ENCODE data around the gene GOSR1. TPM values are rescaled to one million over a fixed set of nuclear protein-coding genes. Genes with fewer than 3 reads are reported as not detected.
A peak's percentile ranks its signal among the peaks of the same experiment; 100 is the strongest.
"Not testable (repeated sequence)": the region's sequence is repeated elsewhere in the genome, so short reads cannot be mapped to it uniquely, and the experiment has no call there.

Gene GOSR1
- polyA plus RNA-seq, 1 of the 3 experiments (the other 2 are of a cell fraction): 13.7 TPM

DNA sequence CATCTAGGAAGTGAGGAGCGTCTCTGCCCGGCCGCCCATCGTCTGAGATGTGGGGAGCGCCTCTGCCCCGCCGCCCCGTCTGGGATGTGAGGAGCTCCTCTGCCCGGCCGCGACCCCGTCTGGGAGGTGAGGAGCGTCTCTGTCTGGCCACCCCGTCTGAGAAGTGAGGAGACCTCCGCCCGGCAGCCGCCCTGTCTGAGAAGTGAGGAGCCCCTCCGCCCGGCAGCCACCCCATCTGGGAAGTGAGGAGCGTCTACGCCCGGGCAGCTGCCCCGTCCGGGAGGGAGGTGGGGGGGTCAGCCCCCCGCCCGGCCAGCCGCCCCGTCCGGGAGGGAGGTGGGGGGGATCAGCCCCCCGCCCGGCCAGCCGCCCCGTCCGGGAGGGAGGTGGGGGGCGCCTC is 46.0 kb downstream of the GOSR1 start:
- Histone ChIP-seq H3K36me3 (replicated peaks in 1 of 2; ENCODE audit: control insufficient read depth in 1 of 2, insufficient read depth in 2 of 2, low read length in 1 of 2) (peaks cover 6 to 19% of the 10 kb centered on the region in 2 experiments), H3K79me2 (ENCODE audit: insufficient read depth) (peaks cover 13% of the 10 kb centered on the region), H3F3A (replicated peaks; ENCODE audit: insufficient read depth) (peaks cover 31% of the 10 kb centered on the region), H3K4me1 (ENCODE audit: control insufficient read depth in 1 of 2, insufficient read depth in 2 of 2, low read depth in 1 of 2, low read length in 1 of 2) (peaks cover 9 to 14% of the 10 kb centered on the region in 2 experiments)
- WGBS (ENCODE audit: low lambda C conversion rate): 100% methylated on average over 4 of the region's 35 CpGs
- H3K27ac ChIP-seq (ENCODE audit: low read depth in 2 of 2, low read length in 1 of 2); H3K4me3 ChIP-seq (ENCODE audit: low read depth in 2 of 2, low read length in 1 of 2); H3K9me3 ChIP-seq; H3K27me3 ChIP-seq (ENCODE audit: insufficient read depth); H4K20me1 ChIP-seq (ENCODE audit: insufficient read depth); CTCF ChIA-PET; H3K9me2 ChIP-seq; H3K4me2 ChIP-seq; H2AFZ ChIP-seq (ENCODE audit: low read depth); POLR2A ChIA-PET; DNase-seq; H3K9ac ChIP-seq: not testable (repeated sequence)

DNA sequence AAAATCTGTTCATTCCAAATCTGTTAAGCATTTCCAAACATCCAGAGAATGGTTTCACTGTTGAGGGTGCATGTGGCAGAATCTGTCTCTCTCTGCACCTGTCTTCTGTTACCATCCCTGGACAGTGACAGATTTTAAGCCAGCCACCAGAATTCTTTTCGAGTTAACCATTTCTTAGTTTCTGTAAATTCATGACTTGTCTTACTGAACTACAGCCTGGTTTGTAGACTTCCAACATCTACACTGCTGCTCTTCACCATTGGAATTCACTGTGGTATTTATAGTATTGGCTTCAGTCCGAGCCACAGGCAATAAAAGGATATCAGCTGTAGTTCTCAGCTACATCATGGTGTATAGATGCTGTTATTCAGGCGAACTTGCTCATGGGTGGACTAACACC is 47.6 kb downstream of the GOSR1 start:
- Histone ChIP-seq H3K4me2 (no peak overlapping the region), H2AFZ (ENCODE audit: low read depth) (no peak overlapping the region), H3F3A (replicated peaks; ENCODE audit: insufficient read depth) (peaks cover 18% of the 10 kb centered on the region), H3K9ac (no peak overlapping the region), H3K79me2 (ENCODE audit: insufficient read depth) (peaks cover 11% of the 10 kb centered on the region; the same call in 1 of the 2 replicates), H4K20me1 (ENCODE audit: insufficient read depth) (no peaks in the 10 kb centered on the region), H3K9me3 (no peaks in the 10 kb centered on the region), H3K4me3 (ENCODE audit: low read depth in 2 of 2, low read length in 1 of 2) (no peak overlapping the region), H3K9me2 (no peaks in the 10 kb centered on the region), H3K4me1 (ENCODE audit: control insufficient read depth in 1 of 2, insufficient read depth in 2 of 2, low read depth in 1 of 2, low read length in 1 of 2) (peaks cover 4 to 7% of the 10 kb centered on the region in 2 experiments), H3K36me3 (replicated peaks in 1 of 2; ENCODE audit: control insufficient read depth in 1 of 2, insufficient read depth in 2 of 2, low read length in 1 of 2) (peaks cover 11 to 19% of the 10 kb centered on the region in 2 experiments), H3K27ac (ENCODE audit: low read depth in 2 of 2, low read length in 1 of 2) (no peak overlapping the region), H3K27me3 (ENCODE audit: insufficient read depth) (no peaks in the 10 kb centered on the region)
- TF ChIP-seq CHD2 (IDR thresholded peaks at IDR 0.05; ENCODE audit: low read length, partially characterized antibody) (no peak), TCF12 (IDR thresholded peaks at IDR 0.05) (peak; percentile 31; the same call in 1 of the 2 replicates)
- POLR2A ChIA-PET: no interaction called here
- DNase-seq: no peak
- 88% methylated on average over 3 of the region's 3 CpGs for WGBS (ENCODE audit: low lambda C conversion rate)
- CTCF ChIA-PET: interaction anchor here (0.6 kb wide), 1 partner anchor 15 kb away, joined by 3 read pairs; no protein-coding TSS in a partner anchor

DNA sequence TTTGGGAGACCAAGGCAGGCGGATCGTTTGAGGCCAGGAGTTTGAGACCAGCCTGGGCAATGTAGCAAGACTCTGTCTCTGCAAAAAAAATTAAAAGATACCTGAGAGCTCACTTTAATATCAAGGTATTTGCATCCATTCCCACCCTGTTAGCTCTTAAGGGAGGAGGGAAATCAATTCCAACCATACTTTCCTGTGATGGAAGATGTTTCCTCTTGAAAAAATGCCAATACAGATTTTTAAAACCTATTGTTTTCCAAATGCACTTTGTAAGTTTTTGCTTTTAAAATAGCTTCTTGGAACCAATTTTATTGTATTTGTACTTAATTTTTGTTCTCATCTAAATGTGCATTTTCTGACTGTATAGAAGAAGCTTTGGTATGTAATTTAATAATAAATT is 49.2 kb downstream of the GOSR1 start:
- peaks cover 10% of the 10 kb centered on the region; the same call in 1 of the 2 replicates for H3K79me2 ChIP-seq (ENCODE audit: insufficient read depth)
- POLR2A ChIA-PET: no interaction called here
- DNase-seq: no peak
- WGBS (ENCODE audit: low lambda C conversion rate): 100% methylated on average over 2 of the region's 2 CpGs
- CTCF ChIA-PET: no interaction called here
- TF ChIP-seq POLR2AphosphoS5 (IDR thresholded peaks at IDR 0.05; ENCODE audit: low read depth, low read length) (no peak), RXRA (IDR thresholded peaks at IDR 0.05; ENCODE audit: borderline replicate concordance, low read depth) (no peak), SMC3 (IDR thresholded peaks at IDR 0.05; ENCODE audit: low read depth, low read length) (no peak), EZH2phosphoT487 (IDR thresholded peaks at IDR 0.05; ENCODE audit: borderline replicate concordance, low read depth) (no peak), MXI1 (IDR thresholded peaks at IDR 0.05; ENCODE audit: low read depth, low read length) (no peak), GABPA (IDR thresholded peaks at IDR 0.05; ENCODE audit: low read depth) (no peak), FOXJ3 (CRISPR knock-in tag; IDR thresholded peaks at IDR 0.05) (no peak), RAD21 (IDR thresholded peaks at IDR 0.05; ENCODE audit: low read length) (no peak), JUND (IDR thresholded peaks at IDR 0.05) (no peak), FOXM1 (IDR thresholded peaks at IDR 0.05; ENCODE audit: low read depth) (no peak)
- TF ChIP-seq, protein P1, sequence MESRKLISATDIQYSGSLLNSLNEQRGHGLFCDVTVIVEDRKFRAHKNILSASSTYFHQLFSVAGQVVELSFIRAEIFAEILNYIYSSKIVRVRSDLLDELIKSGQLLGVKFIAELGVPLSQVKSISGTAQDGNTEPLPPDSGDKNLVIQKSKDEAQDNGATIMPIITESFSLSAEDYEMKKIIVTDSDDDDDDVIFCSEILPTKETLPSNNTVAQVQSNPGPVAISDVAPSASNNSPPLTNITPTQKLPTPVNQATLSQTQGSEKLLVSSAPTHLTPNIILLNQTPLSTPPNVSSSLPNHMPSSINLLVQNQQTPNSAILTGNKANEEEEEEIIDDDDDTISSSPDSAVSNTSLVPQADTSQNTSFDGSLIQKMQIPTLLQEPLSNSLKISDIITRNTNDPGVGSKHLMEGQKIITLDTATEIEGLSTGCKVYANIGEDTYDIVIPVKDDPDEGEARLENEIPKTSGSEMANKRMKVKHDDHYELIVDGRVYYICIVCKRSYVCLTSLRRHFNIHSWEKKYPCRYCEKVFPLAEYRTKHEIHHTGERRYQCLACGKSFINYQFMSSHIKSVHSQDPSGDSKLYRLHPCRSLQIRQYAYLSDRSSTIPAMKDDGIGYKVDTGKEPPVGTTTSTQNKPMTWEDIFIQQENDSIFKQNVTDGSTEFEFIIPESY (IDR thresholded peaks at IDR 0.05; ENCODE audit: borderline replicate concordance, low read depth): no peak
- TF ChIP-seq, protein P2, sequence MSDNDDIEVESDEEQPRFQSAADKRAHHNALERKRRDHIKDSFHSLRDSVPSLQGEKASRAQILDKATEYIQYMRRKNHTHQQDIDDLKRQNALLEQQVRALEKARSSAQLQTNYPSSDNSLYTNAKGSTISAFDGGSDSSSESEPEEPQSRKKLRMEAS (IDR thresholded peaks at IDR 0.05; ENCODE audit: low read depth): no peak
- H3K9me3 ChIP-seq: no peaks in the 10 kb centered on the region
- H3F3A ChIP-seq (replicated peaks; ENCODE audit: insufficient read depth): peaks cover 2% of the 10 kb centered on the region
- no peak overlapping the region for H3K27ac ChIP-seq (ENCODE audit: low read depth in 2 of 2, low read length in 1 of 2)
- no peak overlapping the region for H3K9ac ChIP-seq
- no peaks in the 10 kb centered on the region for H3K27me3 ChIP-seq (ENCODE audit: insufficient read depth)
- peaks cover 11 to 16% of the 10 kb centered on the region in 2 experiments for H3K36me3 ChIP-seq (replicated peaks in 1 of 2; ENCODE audit: control insufficient read depth in 1 of 2, insufficient read depth in 2 of 2, low read length in 1 of 2)
- H3K4me2 ChIP-seq: no peak overlapping the region
- H2AFZ ChIP-seq (ENCODE audit: low read depth): no peak overlapping the region
- H4K20me1 ChIP-seq (ENCODE audit: insufficient read depth): no peaks in the 10 kb centered on the region
- H3K4me3 ChIP-seq (ENCODE audit: low read depth in 2 of 2, low read length in 1 of 2): no peak overlapping the region
- H3K4me1 ChIP-seq (ENCODE audit: control insufficient read depth in 1 of 2, insufficient read depth in 2 of 2, low read depth in 1 of 2, low read length in 1 of 2): peaks cover 0 to 4% of the 10 kb centered on the region in 2 experiments; a peak in 2 of 4 replicates
- no peaks in the 10 kb centered on the region for H3K9me2 ChIP-seq

DNA sequence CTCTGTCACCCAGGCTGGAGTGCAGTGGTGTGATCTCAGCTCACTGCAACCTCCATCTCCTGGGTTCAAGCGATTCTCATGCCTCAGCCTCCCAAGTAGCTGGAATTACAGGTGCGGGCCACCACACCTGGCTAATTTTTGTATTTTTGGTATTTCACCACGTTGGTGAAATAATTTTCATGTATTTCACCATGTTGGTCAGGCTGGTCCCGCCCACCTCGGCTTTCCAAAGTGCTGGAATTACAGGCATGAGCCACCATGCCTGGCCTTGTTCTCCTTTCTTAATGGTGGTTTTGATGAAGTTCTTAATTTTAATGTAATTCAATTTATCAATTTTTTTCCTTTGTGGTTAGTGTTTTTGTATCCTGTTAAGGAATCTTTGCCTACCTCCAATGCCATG is 51.5 kb downstream of the GOSR1 start:
- H3K9me2 ChIP-seq; POLR2A ChIA-PET; DNase-seq; H3K27me3 ChIP-seq (ENCODE audit: insufficient read depth); H3K4me3 ChIP-seq (ENCODE audit: low read depth in 2 of 2, low read length in 1 of 2); H3K79me2 ChIP-seq (ENCODE audit: insufficient read depth); H3K27ac ChIP-seq (ENCODE audit: low read depth in 2 of 2, low read length in 1 of 2); H4K20me1 ChIP-seq (ENCODE audit: insufficient read depth); H2AFZ ChIP-seq (ENCODE audit: low read depth); H3K9ac ChIP-seq; H3F3A ChIP-seq (replicated peaks; ENCODE audit: insufficient read depth); H3K9me3 ChIP-seq; H3K4me1 ChIP-seq (ENCODE audit: control insufficient read depth in 1 of 2, insufficient read depth in 2 of 2, low read depth in 1 of 2, low read length in 1 of 2); H3K4me2 ChIP-seq; H3K36me3 ChIP-seq (replicated peaks in 1 of 2; ENCODE audit: control insufficient read depth in 1 of 2, insufficient read depth in 2 of 2, low read length in 1 of 2): not testable (repeated sequence)
- CTCF ChIA-PET: interaction anchor here (1.1 kb wide), 1 partner anchor 13 kb away, joined by 3 read pairs; no protein-coding TSS in a partner anchor
- 78% methylated on average over 5 of the region's 5 CpGs for WGBS (ENCODE audit: low lambda C conversion rate)
